ENCODE measurements around the gene ITGB1BP1. TPM values are rescaled to one million over a fixed set of nuclear protein-coding genes. Genes with fewer than 3 reads are reported as not detected.

ITGB1BP1 gene
- total RNA-seq, 2 experiments from 2014 or later = 24.4 to 25.0 TPM

DNA sequence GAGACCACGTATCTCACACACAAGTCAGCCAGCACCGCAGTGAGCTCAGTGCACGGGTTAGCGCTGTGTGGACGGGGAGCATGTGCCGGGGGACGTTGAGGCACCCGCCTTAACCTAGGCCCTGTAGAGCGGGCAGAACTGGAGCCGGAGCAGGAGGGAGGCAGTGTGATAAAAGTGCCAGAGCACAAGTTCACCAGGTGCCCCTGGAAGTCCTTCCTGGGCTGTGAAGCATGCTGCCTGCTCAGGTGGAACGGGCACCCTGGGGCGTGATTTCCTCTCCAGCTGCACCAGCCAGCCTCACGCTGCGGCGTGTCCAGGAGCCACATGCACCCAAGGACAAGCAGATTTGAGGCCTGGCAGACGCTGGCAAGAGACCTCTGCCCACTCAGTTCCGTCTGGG, 50.3 kb downstream of the ITGB1BP1 start:
- no peaks in the 10 kb centered on the region for H3K36me3 ChIP-seq (ENCODE audit: insufficient read depth, low read length)
- no peaks in the 10 kb centered on the region for H3K4me1 Mint-ChIP-seq (ENCODE audit: low read depth)
- H3K27me3 Mint-ChIP-seq = no peaks in the 10 kb centered on the region
- H3K4me1 ChIP-seq (ENCODE audit: insufficient read depth, low read length) = no peaks in the 10 kb centered on the region
- no peak overlapping the region for H3K4me3 ChIP-seq (ENCODE audit: low read length)
- no peaks in the 10 kb centered on the region for H3K9me3 Mint-ChIP-seq
- H3K4me3 Mint-ChIP-seq = no peak overlapping the region
- H3K27me3 ChIP-seq (ENCODE audit: control insufficient read depth in 1 of 2, insufficient read depth in 2 of 2, low read length in 2 of 2) = peaks cover 0 to 3% of the 10 kb centered on the region in 2 experiments
- ATAC-seq (ENCODE audit: poor library complexity) = no peak
- DNase-seq = no peak
- H3K9me3 ChIP-seq (ENCODE audit: control insufficient read depth in 1 of 2, insufficient read depth in 1 of 2, low read length in 2 of 2) = no peaks in the 10 kb centered on the region
- no peak overlapping the region for H3K27ac Mint-ChIP-seq
- intact Hi-C loops (cut with DNase I, micrococcal nuclease) = loop anchor here in 1 of 2 experiments (10.0 kb wide), 1 partner anchor 228 kb away; no protein-coding TSS in a partner anchor
- TF ChIP-seq, protein P1, sequence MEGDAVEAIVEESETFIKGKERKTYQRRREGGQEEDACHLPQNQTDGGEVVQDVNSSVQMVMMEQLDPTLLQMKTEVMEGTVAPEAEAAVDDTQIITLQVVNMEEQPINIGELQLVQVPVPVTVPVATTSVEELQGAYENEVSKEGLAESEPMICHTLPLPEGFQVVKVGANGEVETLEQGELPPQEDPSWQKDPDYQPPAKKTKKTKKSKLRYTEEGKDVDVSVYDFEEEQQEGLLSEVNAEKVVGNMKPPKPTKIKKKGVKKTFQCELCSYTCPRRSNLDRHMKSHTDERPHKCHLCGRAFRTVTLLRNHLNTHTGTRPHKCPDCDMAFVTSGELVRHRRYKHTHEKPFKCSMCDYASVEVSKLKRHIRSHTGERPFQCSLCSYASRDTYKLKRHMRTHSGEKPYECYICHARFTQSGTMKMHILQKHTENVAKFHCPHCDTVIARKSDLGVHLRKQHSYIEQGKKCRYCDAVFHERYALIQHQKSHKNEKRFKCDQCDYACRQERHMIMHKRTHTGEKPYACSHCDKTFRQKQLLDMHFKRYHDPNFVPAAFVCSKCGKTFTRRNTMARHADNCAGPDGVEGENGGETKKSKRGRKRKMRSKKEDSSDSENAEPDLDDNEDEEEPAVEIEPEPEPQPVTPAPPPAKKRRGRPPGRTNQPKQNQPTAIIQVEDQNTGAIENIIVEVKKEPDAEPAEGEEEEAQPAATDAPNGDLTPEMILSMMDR (IDR thresholded peaks at IDR 0.05) = no peak
- no peaks in the 10 kb centered on the region for H3K36me3 Mint-ChIP-seq (ENCODE audit: low read depth)
- ChIA-PET POLR2A (no interaction called here), CTCF (no interaction called here)
- no peak overlapping the region for H3K27ac ChIP-seq (ENCODE audit: low read depth in 1 of 2, low read length in 2 of 2)

DNA sequence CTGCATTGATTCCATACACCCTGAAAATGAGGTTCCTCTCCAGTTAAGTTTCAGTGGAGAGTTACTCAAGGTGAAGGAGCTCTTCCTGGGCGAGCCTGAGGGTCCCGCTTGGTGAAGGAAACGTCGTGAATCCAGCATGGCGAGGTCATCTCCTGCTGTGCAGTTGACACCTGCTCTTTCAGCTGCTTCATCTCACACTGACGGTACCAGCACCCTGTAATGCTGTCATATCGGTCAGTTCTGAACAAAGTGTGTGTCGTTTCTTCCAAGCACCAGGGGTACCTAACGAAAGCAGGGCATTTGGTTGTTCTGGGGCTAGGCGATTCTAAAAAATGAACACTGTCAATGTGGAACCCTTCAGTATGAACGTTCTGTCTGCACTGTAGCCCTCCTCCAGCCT, 52.6 kb downstream of the ITGB1BP1 start:
- no peak overlapping the region for H3K27ac ChIP-seq (ENCODE audit: low read depth in 1 of 2, low read length in 2 of 2)
- Mint-ChIP-seq H3K36me3 (ENCODE audit: low read depth) (no peaks in the 10 kb centered on the region), H3K4me3 (no peak overlapping the region), H3K27ac (no peak overlapping the region), H3K9me3 (no peaks in the 10 kb centered on the region), H3K4me1 (ENCODE audit: low read depth) (no peaks in the 10 kb centered on the region), H3K27me3 (no peaks in the 10 kb centered on the region)
- H3K36me3 ChIP-seq (ENCODE audit: insufficient read depth, low read length) = no peaks in the 10 kb centered on the region
- ChIA-PET POLR2A (no interaction called here), CTCF (no interaction called here)
- H3K27me3 ChIP-seq (ENCODE audit: control insufficient read depth in 1 of 2, insufficient read depth in 2 of 2, low read length in 2 of 2) = no peaks in the 10 kb centered on the region
- intact Hi-C loops (cut with DNase I, micrococcal nuclease) = loop anchor here in 1 of 2 experiments (10.0 kb wide), 1 partner anchor 226 kb away; no protein-coding TSS in a partner anchor
- TF ChIP-seq, protein P1 (IDR thresholded peaks at IDR 0.05) = no peak
- H3K9me3 ChIP-seq (ENCODE audit: control insufficient read depth in 1 of 2, insufficient read depth in 1 of 2, low read length in 2 of 2) = no peaks in the 10 kb centered on the region
- no peak for ATAC-seq (ENCODE audit: poor library complexity)
- no peak for DNase-seq
- H3K4me3 ChIP-seq (ENCODE audit: low read length) = no peak overlapping the region
- no peaks in the 10 kb centered on the region for H3K4me1 ChIP-seq (ENCODE audit: insufficient read depth, low read length)

DNA sequence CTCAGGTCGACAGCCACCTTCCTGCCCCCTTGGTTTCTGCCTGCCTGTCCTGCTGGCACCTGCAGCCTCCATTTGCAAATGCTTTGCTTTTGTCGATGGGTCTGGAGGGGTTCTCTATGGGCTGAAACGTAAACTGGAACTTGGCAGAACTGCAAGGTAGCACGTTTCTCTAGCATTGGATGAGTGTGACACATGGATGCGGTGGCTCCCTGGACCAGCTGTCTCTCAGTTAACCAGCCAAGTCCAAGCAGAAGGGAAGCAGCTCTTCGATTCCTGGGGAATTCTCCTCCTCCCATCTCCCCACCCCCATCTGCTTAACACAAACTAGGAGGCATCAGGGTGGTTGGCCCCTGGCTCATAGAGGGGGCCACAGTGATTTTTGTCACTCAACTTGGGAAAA, 57.3 kb downstream of the ITGB1BP1 start:
- no peak overlapping the region for H3K4me3 Mint-ChIP-seq
- H3K4me1 Mint-ChIP-seq (ENCODE audit: low read depth) = no peaks in the 10 kb centered on the region
- Histone ChIP-seq H3K4me1 (ENCODE audit: insufficient read depth, low read length) (no peaks in the 10 kb centered on the region), H3K36me3 (ENCODE audit: insufficient read depth, low read length) (no peaks in the 10 kb centered on the region), H3K4me3 (ENCODE audit: low read length) (no peak overlapping the region), H3K27ac (ENCODE audit: low read depth in 1 of 2, low read length in 2 of 2) (no peak overlapping the region), H3K9me3 (ENCODE audit: control insufficient read depth in 1 of 2, insufficient read depth in 1 of 2, low read length in 2 of 2) (no peaks in the 10 kb centered on the region), H3K27me3 (ENCODE audit: control insufficient read depth in 1 of 2, insufficient read depth in 2 of 2, low read length in 2 of 2) (peaks cover 0 to 5% of the 10 kb centered on the region in 2 experiments)
- TF ChIP-seq, protein P1 (IDR thresholded peaks at IDR 0.05) = no peak
- no peak overlapping the region for H3K27ac Mint-ChIP-seq
- H3K9me3 Mint-ChIP-seq = no peaks in the 10 kb centered on the region
- ChIA-PET CTCF (no interaction called here), POLR2A (interaction anchor here (0.6 kb wide), 1 partner anchor 202 kb away, joined by 4 read pairs; no protein-coding TSS in a partner anchor)
- DNase-seq (no peak), ATAC-seq (ENCODE audit: poor library complexity) (no peak)
- H3K36me3 Mint-ChIP-seq (ENCODE audit: low read depth) = no peaks in the 10 kb centered on the region
- intact Hi-C loops (cut with DNase I, micrococcal nuclease) = no loop called here
- no peaks in the 10 kb centered on the region for H3K27me3 Mint-ChIP-seq
